ENCODE results near the gene GPBP1. TPM values are rescaled to one million over a fixed set of nuclear protein-coding genes. Genes with fewer than 3 reads are reported as not detected.

Gene GPBP1
- polyA plus RNA-seq, 1 donor from 2014 or later, result 149 TPM

DNA sequence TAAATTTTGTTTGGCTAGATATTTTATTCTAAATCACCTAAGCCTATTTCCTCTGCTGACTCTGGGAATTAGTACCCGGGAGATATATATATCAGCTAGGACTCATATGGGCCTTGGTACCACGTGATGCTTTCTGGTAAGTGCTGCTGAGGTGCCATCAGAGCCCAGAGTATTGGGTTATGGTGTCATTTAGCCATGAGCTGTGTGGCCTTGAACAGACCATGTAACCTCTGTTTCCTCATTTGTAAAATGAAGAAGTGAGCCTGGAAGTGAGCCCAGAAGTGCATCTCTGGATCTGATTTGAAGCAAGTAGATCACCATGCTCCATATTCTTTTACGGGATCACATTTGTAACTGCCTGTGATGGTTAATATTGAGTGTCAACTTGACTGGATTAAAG lies 126.1 kb downstream of the GPBP1 start:
- Histone ChIP-seq H3K4me2 (ENCODE audit: low read length) (no peak overlapping the region), H3K36me3 (ENCODE audit: insufficient read depth, low read length) (no peaks in the 10 kb centered on the region), H3K27me3 (ENCODE audit: insufficient read depth, low read depth, low read length) (no peaks in the 10 kb centered on the region), H3K27ac (ENCODE audit: low read length) (no peak overlapping the region), H3K9ac (ENCODE audit: low read length) (no peak overlapping the region), H3K9me3 (ENCODE audit: low read length) (no peaks in the 10 kb centered on the region), H4K20me1 (ENCODE audit: insufficient read depth) (no peaks in the 10 kb centered on the region), H3K9me2 (ENCODE audit: insufficient read depth, low read length) (no peaks in the 10 kb centered on the region), H3K4me3 (ENCODE audit: low read length) (no peak overlapping the region), H3F3A (ENCODE audit: insufficient read depth, low read length, poor library complexity, severe bottlenecking) (no peaks in the 10 kb centered on the region), H3K79me2 (replicated peaks; ENCODE audit: insufficient read depth, low read length) (no peaks in the 10 kb centered on the region), H2AFZ (ENCODE audit: low read depth, low read length) (no peak overlapping the region)
- TF ChIP-seq EP300 (conservative IDR thresholded peaks at IDR 0.05; ENCODE audit: poor library complexity, severe bottlenecking) (no peak), SMC3 (conservative IDR thresholded peaks at IDR 0.05; ENCODE audit: poor library complexity) (no peak), POLR2AphosphoS5 (IDR thresholded peaks at IDR 0.05) (no peak), EZH2 (IDR thresholded peaks at IDR 0.05; ENCODE audit: borderline replicate concordance, insufficient read depth, low read length, poor library complexity, severe bottlenecking) (no peak)
- TF ChIP-seq, protein P1, sequence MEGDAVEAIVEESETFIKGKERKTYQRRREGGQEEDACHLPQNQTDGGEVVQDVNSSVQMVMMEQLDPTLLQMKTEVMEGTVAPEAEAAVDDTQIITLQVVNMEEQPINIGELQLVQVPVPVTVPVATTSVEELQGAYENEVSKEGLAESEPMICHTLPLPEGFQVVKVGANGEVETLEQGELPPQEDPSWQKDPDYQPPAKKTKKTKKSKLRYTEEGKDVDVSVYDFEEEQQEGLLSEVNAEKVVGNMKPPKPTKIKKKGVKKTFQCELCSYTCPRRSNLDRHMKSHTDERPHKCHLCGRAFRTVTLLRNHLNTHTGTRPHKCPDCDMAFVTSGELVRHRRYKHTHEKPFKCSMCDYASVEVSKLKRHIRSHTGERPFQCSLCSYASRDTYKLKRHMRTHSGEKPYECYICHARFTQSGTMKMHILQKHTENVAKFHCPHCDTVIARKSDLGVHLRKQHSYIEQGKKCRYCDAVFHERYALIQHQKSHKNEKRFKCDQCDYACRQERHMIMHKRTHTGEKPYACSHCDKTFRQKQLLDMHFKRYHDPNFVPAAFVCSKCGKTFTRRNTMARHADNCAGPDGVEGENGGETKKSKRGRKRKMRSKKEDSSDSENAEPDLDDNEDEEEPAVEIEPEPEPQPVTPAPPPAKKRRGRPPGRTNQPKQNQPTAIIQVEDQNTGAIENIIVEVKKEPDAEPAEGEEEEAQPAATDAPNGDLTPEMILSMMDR (IDR thresholded peaks at IDR 0.05; ENCODE audit: poor library complexity, severe bottlenecking), result no peak

DNA sequence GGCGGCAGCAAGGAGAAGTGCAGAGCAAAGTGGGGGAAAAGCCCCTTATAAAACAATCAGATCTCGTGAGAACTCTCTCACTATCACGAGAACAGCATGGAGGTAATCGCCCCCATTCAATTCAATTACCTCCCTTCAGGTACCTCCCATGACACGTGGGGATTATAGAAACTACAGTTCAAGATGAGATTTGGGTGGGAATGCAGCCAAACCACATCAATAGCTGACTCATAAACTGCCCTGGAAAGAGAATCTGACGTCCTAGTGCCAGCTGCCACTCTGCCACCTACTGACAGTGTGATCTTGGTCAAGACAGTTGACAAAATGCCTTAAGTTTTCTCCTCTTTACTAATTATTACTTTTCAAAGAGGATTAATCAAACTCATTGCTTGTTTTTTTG lies 128.3 kb downstream of the GPBP1 start:
- H3K4me3 ChIP-seq (ENCODE audit: low read length), result no peak overlapping the region
- no peak overlapping the region for H3K9ac ChIP-seq (ENCODE audit: low read length)
- no peak overlapping the region for H3K4me2 ChIP-seq (ENCODE audit: low read length)
- no peaks in the 10 kb centered on the region for H3K9me2 ChIP-seq (ENCODE audit: insufficient read depth, low read length)
- no peaks in the 10 kb centered on the region for H3K36me3 ChIP-seq (ENCODE audit: insufficient read depth, low read length)
- no peaks in the 10 kb centered on the region for H3F3A ChIP-seq (ENCODE audit: insufficient read depth, low read length, poor library complexity, severe bottlenecking)
- no peak overlapping the region for H3K27ac ChIP-seq (ENCODE audit: low read length)
- H2AFZ ChIP-seq (ENCODE audit: low read depth, low read length), result no peak overlapping the region
- H3K9me3 ChIP-seq (ENCODE audit: low read length), result peaks cover 4% of the 10 kb centered on the region
- TF ChIP-seq, protein P2, sequence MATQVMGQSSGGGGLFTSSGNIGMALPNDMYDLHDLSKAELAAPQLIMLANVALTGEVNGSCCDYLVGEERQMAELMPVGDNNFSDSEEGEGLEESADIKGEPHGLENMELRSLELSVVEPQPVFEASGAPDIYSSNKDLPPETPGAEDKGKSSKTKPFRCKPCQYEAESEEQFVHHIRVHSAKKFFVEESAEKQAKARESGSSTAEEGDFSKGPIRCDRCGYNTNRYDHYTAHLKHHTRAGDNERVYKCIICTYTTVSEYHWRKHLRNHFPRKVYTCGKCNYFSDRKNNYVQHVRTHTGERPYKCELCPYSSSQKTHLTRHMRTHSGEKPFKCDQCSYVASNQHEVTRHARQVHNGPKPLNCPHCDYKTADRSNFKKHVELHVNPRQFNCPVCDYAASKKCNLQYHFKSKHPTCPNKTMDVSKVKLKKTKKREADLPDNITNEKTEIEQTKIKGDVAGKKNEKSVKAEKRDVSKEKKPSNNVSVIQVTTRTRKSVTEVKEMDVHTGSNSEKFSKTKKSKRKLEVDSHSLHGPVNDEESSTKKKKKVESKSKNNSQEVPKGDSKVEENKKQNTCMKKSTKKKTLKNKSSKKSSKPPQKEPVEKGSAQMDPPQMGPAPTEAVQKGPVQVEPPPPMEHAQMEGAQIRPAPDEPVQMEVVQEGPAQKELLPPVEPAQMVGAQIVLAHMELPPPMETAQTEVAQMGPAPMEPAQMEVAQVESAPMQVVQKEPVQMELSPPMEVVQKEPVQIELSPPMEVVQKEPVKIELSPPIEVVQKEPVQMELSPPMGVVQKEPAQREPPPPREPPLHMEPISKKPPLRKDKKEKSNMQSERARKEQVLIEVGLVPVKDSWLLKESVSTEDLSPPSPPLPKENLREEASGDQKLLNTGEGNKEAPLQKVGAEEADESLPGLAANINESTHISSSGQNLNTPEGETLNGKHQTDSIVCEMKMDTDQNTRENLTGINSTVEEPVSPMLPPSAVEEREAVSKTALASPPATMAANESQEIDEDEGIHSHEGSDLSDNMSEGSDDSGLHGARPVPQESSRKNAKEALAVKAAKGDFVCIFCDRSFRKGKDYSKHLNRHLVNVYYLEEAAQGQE (IDR thresholded peaks at IDR 0.05; ENCODE audit: borderline replicate concordance), result no peak
- TF ChIP-seq SMC3 (conservative IDR thresholded peaks at IDR 0.05; ENCODE audit: poor library complexity) (no peak), MXI1 (conservative IDR thresholded peaks at IDR 0.05; ENCODE audit: poor library complexity, severe bottlenecking) (no peak), RAD21 (conservative IDR thresholded peaks at IDR 0.05) (no peak), TAF1 (IDR thresholded peaks at IDR 0.05; ENCODE audit: low read depth) (no peak), EP300 (conservative IDR thresholded peaks at IDR 0.05; ENCODE audit: poor library complexity, severe bottlenecking) (no peak), POLR2AphosphoS5 (IDR thresholded peaks at IDR 0.05) (no peak), EZH2 (IDR thresholded peaks at IDR 0.05; ENCODE audit: borderline replicate concordance, insufficient read depth, low read length, poor library complexity, severe bottlenecking) (no peak)
- TF ChIP-seq, protein P1 (IDR thresholded peaks at IDR 0.05; ENCODE audit: poor library complexity, severe bottlenecking), result no peak
- H3K79me2 ChIP-seq (replicated peaks; ENCODE audit: insufficient read depth, low read length), result no peaks in the 10 kb centered on the region
- H3K27me3 ChIP-seq (ENCODE audit: insufficient read depth, low read depth, low read length), result no peaks in the 10 kb centered on the region
- no peaks in the 10 kb centered on the region for H4K20me1 ChIP-seq (ENCODE audit: insufficient read depth)

Measured in neural cell (in vitro differentiated cells).